Activated CD4-positive, alpha-beta T cell treated with anti-CD3 and anti-CD28 coated beads, Interleukin-2, amount 10 ng/mL, durations not matched to agents 24 days and 14 days (primary cell): Measurements from ENCODE around the gene CASP3. TPM values are rescaled to one million over a fixed set of nuclear protein-coding genes. Genes with fewer than 3 reads are reported as not detected.
A peak's percentile ranks its signal among the peaks of the same experiment; 100 is the strongest.

ENCODE experiments used
- DNase-seq: peaks from one replicate; pipeline ENCODE4 v3.0.0; 2022
- H3K27ac Mint-ChIP-seq: one replicate; pipeline ENCODE4 v1.8.0; 2022; ENCODE audit warnings: mild to moderate bottlenecking, mixed read lengths
- H3K27me3 Mint-ChIP-seq: one replicate; pipeline ENCODE4 v1.8.0; 2022; ENCODE audit warnings: mixed read lengths
- H3K36me3 Mint-ChIP-seq: one replicate; pipeline ENCODE4 v1.8.0; 2022; ENCODE audit warnings: low read depth, mild to moderate bottlenecking, mixed read lengths
- H3K4me1 Mint-ChIP-seq: one replicate; pipeline ENCODE4 v1.8.0; 2021; ENCODE audit warnings: mixed read lengths
- H3K4me3 Mint-ChIP-seq: one replicate; pipeline ENCODE4 v1.8.0; 2022; ENCODE audit warnings: mild to moderate bottlenecking, moderate library complexity, mixed read lengths
- H3K9me3 Mint-ChIP-seq: one replicate; pipeline ENCODE4 v1.8.0; 2021; ENCODE audit warnings: mixed read lengths
- intact Hi-C: fragments of 100-400 bp; cut with micrococcal nuclease; formaldehyde crosslinking; loops from one replicate; pipeline ENCODE4 v1.15.1; 2023
- total RNA-seq: library from RNA; stranded (reverse); gene quantifications from 2 replicates; pipeline ENCODE4 v1.2.3, GENCODE V29; 2022

The CASP3 gene
- 84.8 and 89.8 TPM in 2 replicates for total RNA-seq

DNA sequence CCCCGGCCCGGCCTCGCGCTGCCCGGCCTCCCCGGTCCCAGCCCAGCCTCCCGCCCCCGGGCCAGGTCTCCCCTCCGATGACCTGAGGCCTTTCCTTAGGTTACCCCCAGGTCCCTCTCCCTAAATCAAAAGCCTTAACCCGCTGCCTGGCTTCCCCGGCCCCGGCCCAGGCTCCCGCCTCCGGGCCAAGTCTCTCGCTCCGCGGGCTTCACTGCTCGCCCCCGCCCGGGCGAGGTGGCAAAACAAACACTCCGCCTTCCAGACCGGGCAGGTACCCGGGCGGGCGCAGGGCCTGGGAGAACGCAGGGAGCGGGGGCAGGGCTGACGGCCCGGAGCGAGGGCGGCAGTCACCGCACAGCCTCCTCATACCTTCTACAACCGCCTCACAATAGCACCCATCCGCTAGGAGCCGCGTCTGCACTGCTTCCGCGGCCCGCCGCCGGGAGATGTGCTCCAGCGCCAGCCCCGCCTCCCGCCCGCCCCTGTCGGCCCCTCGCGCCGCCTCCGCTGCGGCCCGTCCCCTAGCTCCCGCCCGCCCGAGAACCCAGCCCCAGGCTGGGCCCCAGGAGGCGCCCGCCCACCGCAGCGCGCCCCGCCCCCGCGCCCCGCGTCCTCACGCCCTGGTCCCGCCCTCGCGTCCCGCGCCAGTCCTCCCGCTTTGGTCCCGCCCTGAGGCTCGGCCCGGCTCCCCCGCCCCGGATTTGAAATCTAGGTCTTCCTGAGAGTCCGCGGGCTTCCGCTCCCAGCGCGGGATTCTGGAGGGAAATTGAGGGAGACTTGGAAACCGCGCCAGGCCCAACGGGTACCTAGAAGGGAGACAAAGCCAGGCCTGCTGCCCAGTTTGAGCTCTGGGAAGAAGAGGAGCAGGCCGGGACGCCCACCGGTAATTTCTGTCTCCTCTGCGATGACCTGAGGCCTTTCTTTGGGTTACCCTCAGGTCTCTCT is at the start of gene CASP3, which contains the start of gene PRIMPOL:
Gene CASP3 (minus strand): TSS at position 422 of the 945 bp plus-strand sequence. CDS start 10,994 bp downstream, outside the sequence.
Gene PRIMPOL (plus strand): TSS at position 713 of the 945 bp plus-strand sequence. CDS start 7,403 bp downstream, outside the sequence.
- Mint-ChIP-seq H3K36me3 (peaks cover 40% of the 10 kb centered on the region), H3K4me1 (peaks cover 51% of the 10 kb centered on the region), H3K4me3 (peak within 1 kb of the TSS; percentile 99), H3K27me3 (no peaks in the 10 kb centered on the region), H3K27ac (peak within 1 kb of the TSS; percentile 92), H3K9me3 (no peaks in the 10 kb centered on the region)
- DNase-seq: peak; percentile 99
- intact Hi-C loops: loop anchor here (1.0 to 5.0 kb wide), 12 partner anchors 66 to 1207 kb away; partner anchors contain the start of genes ACSL1, CCDC110, CDKN2AIP and CENPU

DNA sequence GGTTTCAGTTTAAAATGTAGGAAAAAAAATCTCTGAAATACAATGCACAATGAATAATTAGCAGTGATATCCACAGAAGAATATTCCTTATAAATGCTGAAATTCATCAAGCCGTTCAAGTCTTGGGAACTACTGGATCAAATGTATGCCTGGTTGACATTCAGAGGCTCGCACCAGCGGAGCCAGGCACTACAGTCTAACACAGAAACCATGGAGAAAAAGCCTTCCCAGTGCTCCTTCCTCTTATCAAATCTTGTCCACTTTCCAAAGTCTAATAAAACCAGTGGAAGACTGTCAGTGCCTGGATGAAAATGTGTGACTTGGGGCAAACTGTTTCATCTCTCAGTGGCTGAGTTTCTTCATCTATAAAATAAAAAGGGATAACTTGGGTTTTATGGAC is 48.7 kb upstream of the CASP3 start:
- no peaks in the 10 kb centered on the region for H3K27me3 Mint-ChIP-seq
- intact Hi-C loops: no loop called here
- peak; percentile 42 for DNase-seq
- H3K36me3 Mint-ChIP-seq: peaks cover 46% of the 10 kb centered on the region
- H3K4me3 Mint-ChIP-seq: no peak overlapping the region
- peaks cover 1% of the 10 kb centered on the region for H3K4me1 Mint-ChIP-seq
- H3K9me3 Mint-ChIP-seq: no peaks in the 10 kb centered on the region
- no peak overlapping the region for H3K27ac Mint-ChIP-seq

DNA sequence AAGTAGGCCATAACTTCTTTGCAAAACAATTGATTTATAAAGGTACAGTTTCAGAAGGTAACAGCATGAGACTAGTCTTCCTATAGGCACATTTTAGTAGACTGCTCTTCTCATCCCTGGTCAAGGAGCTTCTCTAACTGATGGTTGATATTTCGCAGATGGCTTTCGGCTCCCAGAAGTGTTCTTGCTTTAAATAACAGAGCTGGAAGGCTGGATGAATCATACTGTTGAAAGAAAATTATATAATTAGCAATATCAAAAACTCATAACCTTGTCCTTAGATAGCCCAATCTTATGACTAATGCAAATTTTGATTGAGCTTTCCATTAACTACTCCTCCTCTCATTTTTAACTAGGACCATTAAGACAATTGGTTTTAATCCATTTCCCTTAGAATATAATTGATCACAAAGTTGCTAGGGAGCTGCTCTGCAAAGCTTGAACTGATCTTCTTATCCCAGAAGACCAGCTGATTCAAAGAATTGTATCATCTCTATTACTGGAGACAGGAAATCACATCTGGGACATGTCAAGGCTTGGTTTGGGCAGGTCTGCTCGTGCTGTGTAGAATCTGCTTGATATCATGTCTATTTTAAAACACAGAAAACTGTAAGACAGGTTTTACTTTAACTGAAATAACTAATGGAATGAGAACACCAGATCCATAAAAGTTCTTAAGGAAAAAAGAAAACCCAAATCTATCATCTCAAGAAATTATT is 46.1 kb upstream of the CASP3 start:
- H3K4me3 Mint-ChIP-seq: no peak overlapping the region
- peak; percentile 22 for DNase-seq
- H3K27ac Mint-ChIP-seq: no peak overlapping the region
- H3K27me3 Mint-ChIP-seq: no peaks in the 10 kb centered on the region
- peaks cover 52% of the 10 kb centered on the region for H3K36me3 Mint-ChIP-seq
- peaks cover 1% of the 10 kb centered on the region for H3K4me1 Mint-ChIP-seq
- H3K9me3 Mint-ChIP-seq: no peaks in the 10 kb centered on the region
- intact Hi-C loops: no loop called here

DNA sequence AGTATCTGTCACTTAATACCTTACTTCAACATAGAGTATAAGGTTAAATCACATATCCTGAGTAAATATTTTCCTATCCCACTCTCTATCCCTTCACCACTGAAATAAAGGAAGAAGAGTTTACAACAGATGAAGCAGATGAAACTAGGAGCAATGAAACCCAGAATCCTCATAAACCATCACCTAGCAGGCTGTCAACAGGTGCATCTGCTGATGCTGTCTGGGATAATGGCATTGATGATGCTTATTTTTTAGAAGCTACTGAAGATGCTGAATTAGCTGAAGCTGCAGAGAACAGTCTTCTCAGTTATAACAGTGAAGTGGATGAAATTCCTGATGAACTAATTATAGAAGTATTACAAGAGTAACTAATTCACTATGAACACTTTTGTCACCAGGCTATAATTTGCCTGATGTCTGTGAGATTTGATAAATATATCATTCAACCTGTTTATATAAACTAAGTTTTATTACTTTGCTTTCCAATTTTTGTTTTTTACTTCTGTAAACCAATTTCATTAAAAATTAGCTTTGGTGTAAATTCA is 45.2 kb upstream of the CASP3 start:
- Mint-ChIP-seq H3K9me3 (no peaks in the 10 kb centered on the region), H3K36me3 (peaks cover 50% of the 10 kb centered on the region), H3K27me3 (no peaks in the 10 kb centered on the region), H3K27ac (no peak overlapping the region), H3K4me3 (no peak overlapping the region), H3K4me1 (peaks cover 1% of the 10 kb centered on the region)
- peak; percentile 21 for DNase-seq
- intact Hi-C loops: loop anchor here (5.0 kb wide), 1 partner anchor 42 kb away; no protein-coding TSS in a partner anchor

GRCh38 chr4:184693056-184693455 is 43.8 kb upstream of the CASP3 start:
- Mint-ChIP-seq H3K36me3 (peaks cover 50% of the 10 kb centered on the region), H3K27me3 (no peaks in the 10 kb centered on the region), H3K4me3 (no peak overlapping the region), H3K27ac (no peak overlapping the region), H3K9me3 (no peaks in the 10 kb centered on the region), H3K4me1 (peaks cover 10% of the 10 kb centered on the region)
- intact Hi-C loops: loop anchor here (2.0 to 5.0 kb wide), 2 partner anchors 14 to 41 kb away; no protein-coding TSS in a partner anchor
- peak; percentile 8 for DNase-seq

GRCh38 chr4:184689681-184690080 is 40.4 kb upstream of the CASP3 start:
- DNase-seq: no peak
- H3K4me1 Mint-ChIP-seq: peaks cover 17% of the 10 kb centered on the region
- no peaks in the 10 kb centered on the region for H3K9me3 Mint-ChIP-seq
- intact Hi-C loops: loop anchor here (5.0 kb wide), 1 partner anchor 37 kb away; no protein-coding TSS in a partner anchor
- H3K27ac Mint-ChIP-seq: no peak overlapping the region
- H3K27me3 Mint-ChIP-seq: no peaks in the 10 kb centered on the region
- H3K4me3 Mint-ChIP-seq: no peak overlapping the region
- H3K36me3 Mint-ChIP-seq: peaks cover 32% of the 10 kb centered on the region

- Mint-ChIP-seq H3K4me1 (peaks cover 20% of the 10 kb centered on the region), H3K27me3 (no peaks in the 10 kb centered on the region), H3K9me3 (no peaks in the 10 kb centered on the region), H3K27ac (peak overlapping the region; percentile 8), H3K36me3 (peaks cover 23% of the 10 kb centered on the region), H3K4me3 (no peak overlapping the region)
- intact Hi-C loops: no loop called here
- DNase-seq: no peak
These were observed 39.2 kb upstream of the CASP3 start for GRCh38 chr4:184688447-184688846.

DNA sequence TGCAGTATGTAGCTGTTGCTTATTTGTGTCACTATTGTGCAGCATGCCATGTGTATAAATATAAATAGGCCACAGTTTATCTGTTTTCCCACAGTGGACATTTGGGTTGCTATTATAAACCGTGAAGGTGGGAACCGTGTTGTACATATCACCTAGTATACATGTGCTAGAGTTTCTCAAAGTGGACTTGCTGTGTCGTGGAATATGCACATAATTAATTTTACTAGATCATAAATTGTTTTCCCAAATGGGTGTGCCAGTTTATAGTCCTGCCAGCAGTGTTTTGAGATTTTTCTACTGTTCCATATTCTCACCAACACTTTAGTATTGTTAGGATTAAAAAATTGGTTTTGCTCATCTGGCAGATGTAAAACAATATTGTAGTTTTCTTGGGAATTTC is 38.8 kb upstream of the CASP3 start:
- no peaks in the 10 kb centered on the region for H3K9me3 Mint-ChIP-seq
- peaks cover 20% of the 10 kb centered on the region for H3K4me1 Mint-ChIP-seq
- H3K27me3 Mint-ChIP-seq: no peaks in the 10 kb centered on the region
- intact Hi-C loops: no loop called here
- H3K4me3 Mint-ChIP-seq: no peak overlapping the region
- H3K27ac Mint-ChIP-seq: no peak overlapping the region
- DNase-seq: no peak
- peaks cover 22% of the 10 kb centered on the region for H3K36me3 Mint-ChIP-seq

GRCh38 chr4:184684491-184685189 is 35.4 kb upstream of the CASP3 start:
- H3K27ac Mint-ChIP-seq: peak overlapping the region; percentile 9

DNA sequence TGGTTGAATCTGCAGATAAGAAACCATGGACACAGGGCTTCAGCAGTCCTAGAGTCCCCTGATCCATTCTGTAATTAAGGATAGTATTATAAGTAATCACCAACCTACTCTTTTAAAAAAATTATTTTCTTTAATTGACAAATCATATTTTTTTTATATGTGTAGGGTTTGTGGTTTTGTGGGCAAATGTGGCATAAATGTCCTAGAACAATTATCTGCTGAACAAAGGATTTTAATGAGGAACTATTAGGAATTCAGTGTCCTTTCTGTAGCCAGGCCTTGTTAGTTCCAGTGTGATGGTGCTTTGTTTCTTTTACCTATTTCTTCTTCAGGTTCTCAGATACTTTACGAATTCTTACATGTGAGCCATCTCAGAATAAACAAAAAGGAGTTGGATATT is 32.7 kb upstream of the CASP3 start:
- Mint-ChIP-seq H3K27me3 (no peaks in the 10 kb centered on the region), H3K36me3 (peaks cover 11% of the 10 kb centered on the region), H3K4me3 (no peak overlapping the region), H3K9me3 (no peaks in the 10 kb centered on the region), H3K4me1 (peaks cover 11% of the 10 kb centered on the region), H3K27ac (no peak overlapping the region)
- no peak for DNase-seq
- intact Hi-C loops: no loop called here

More at GRCh38 chr4:184684491-184685189, 35.4 kb upstream of the CASP3 start:
- Mint-ChIP-seq H3K27me3 (no peaks in the 10 kb centered on the region), H3K9me3 (no peaks in the 10 kb centered on the region), H3K36me3 (peaks cover 13% of the 10 kb centered on the region), H3K4me3 (no peak overlapping the region), H3K4me1 (peaks cover 20% of the 10 kb centered on the region)
- intact Hi-C loops: no loop called here
- DNase-seq: peak; percentile 56

- Mint-ChIP-seq H3K4me3 (no peak overlapping the region), H3K9me3 (no peaks in the 10 kb centered on the region), H3K4me1 (peaks cover 11% of the 10 kb centered on the region), H3K36me3 (peaks cover 8% of the 10 kb centered on the region), H3K27ac (no peak overlapping the region), H3K27me3 (no peaks in the 10 kb centered on the region)
- intact Hi-C loops: no loop called here
- DNase-seq: no peak
These were observed 31.5 kb upstream of the CASP3 start for GRCh38 chr4:184680698-184681097.

GRCh38 chr4:184675821-184676492 is 26.7 kb upstream of the CASP3 start:
- intact Hi-C loops: no loop called here
- H3K36me3 Mint-ChIP-seq: peaks cover 25% of the 10 kb centered on the region
- H3K4me3 Mint-ChIP-seq: no peak overlapping the region
- no peaks in the 10 kb centered on the region for H3K4me1 Mint-ChIP-seq
- H3K27me3 Mint-ChIP-seq: no peaks in the 10 kb centered on the region
- no peak for DNase-seq
- no peaks in the 10 kb centered on the region for H3K9me3 Mint-ChIP-seq
- H3K27ac Mint-ChIP-seq: no peak overlapping the region

- no peak for DNase-seq
- Mint-ChIP-seq H3K36me3 (peaks cover 22% of the 10 kb centered on the region), H3K9me3 (no peaks in the 10 kb centered on the region), H3K4me3 (no peak overlapping the region), H3K4me1 (peaks cover 3% of the 10 kb centered on the region), H3K27ac (no peak overlapping the region), H3K27me3 (no peaks in the 10 kb centered on the region)
- intact Hi-C loops: no loop called here
These were observed 25.8 kb upstream of the CASP3 start for GRCh38 chr4:184675018-184675417.
